ENCODE measurements around the gene TIMM50.

- TF ChIP-seq CTCF (IDR thresholded peaks at IDR 0.05; ENCODE audit: low read depth, low read length) (no peak), EZH2phosphoT487 (IDR thresholded peaks at IDR 0.05; ENCODE audit: low read depth) (no peak)
These were observed 43.9 kb downstream of the TIMM50 start for GRCh38 chr19:39524495-39524894.

Data from OCI-LY3 (cell line).